NCI-H748 treated with DMSO at 0.1 percent for 48 hours (cell line): ENCODE results near the gene IRF1.
"Not testable (repeated sequence)": the region's sequence is repeated elsewhere in the genome, so short reads cannot be mapped to it uniquely, and the experiment has no call there.

ENCODE experiments used
- DNase-seq: peaks from one replicate; lab custom pipeline; 2025; lab: John Stamatoyannopoulos, UW

The IRF1 gene

GRCh38 chr5:132490484-132491367 is at the start of gene IRF1:
Gene IRF1, minus strand, starts transcription at chr5:132490773. Its CDS starts 1,295 bp downstream, at chr5:132489478.
- peak; percentile 83 for DNase-seq

GRCh38 chr5:132540149-132540548 is 49.6 kb upstream of the IRF1 start:
- DNase-seq = no peak

GRCh38 chr5:132539716-132540115 is 49.1 kb upstream of the IRF1 start:
- no peak for DNase-seq

- no peak for DNase-seq
Measured at GRCh38 chr5:132530946-132531345, 40.4 kb upstream of the IRF1 start.

GRCh38 chr5:132528866-132529634 is 38.5 kb upstream of the IRF1 start:
- DNase-seq = no peak

GRCh38 chr5:132528021-132528420 is 37.4 kb upstream of the IRF1 start:
- no peak for DNase-seq

GRCh38 chr5:132526974-132527564 is 36.5 kb upstream of the IRF1 start:
- no peak for DNase-seq

- DNase-seq = peak; percentile 56
Measured at GRCh38 chr5:132526290-132526973, 35.9 kb upstream of the IRF1 start.

GRCh38 chr5:132525299-132525724 is 34.7 kb upstream of the IRF1 start:
- no peak for DNase-seq

- not testable (repeated sequence) for DNase-seq
Measured at GRCh38 chr5:132524877-132525276, 34.3 kb upstream of the IRF1 start.

GRCh38 chr5:132522067-132522466 is 31.5 kb upstream of the IRF1 start:
- not testable (repeated sequence) for DNase-seq

GRCh38 chr5:132513618-132514336 is 23.2 kb upstream of the IRF1 start:
- not testable (repeated sequence) for DNase-seq

GRCh38 chr5:132510076-132510475 is 19.5 kb upstream of the IRF1 start:
- DNase-seq = no peak

- DNase-seq = no peak
Measured at GRCh38 chr5:132506094-132506692, 15.6 kb upstream of the IRF1 start.

- DNase-seq = no peak
Measured at GRCh38 chr5:132505641-132506040, 15.1 kb upstream of the IRF1 start.

GRCh38 chr5:132504746-132505145 is 14.2 kb upstream of the IRF1 start:
- DNase-seq = no peak

- no peak for DNase-seq
Measured at GRCh38 chr5:132503244-132503643, 12.7 kb upstream of the IRF1 start.

GRCh38 chr5:132501961-132502931 is 11.7 kb upstream of the IRF1 start:
- DNase-seq = no peak

- DNase-seq = no peak
Measured at GRCh38 chr5:132501629-132501956, 11.0 kb upstream of the IRF1 start.
